GM19239 (cell line): Measurements from ENCODE around the gene SQSTM1.
A peak's percentile ranks its signal among the peaks of the same experiment; 100 is the strongest.
"Not testable (repeated sequence)": the region's sequence is repeated elsewhere in the genome, so short reads cannot be mapped to it uniquely, and the experiment has no call there.

ENCODE experiments used
- DNase-seq: peaks from one replicate; pipeline ENCODE4 v3.0.0; 2011; ENCODE audit warnings: low spot score; ENCODE audit not compliant: insufficient read length
- FAIRE-seq: peaks from 2 replicates; lab custom pipeline; 2011; peaks lifted over from hg19 to GRCh38; lab: Jason Lieb, UNC

SQSTM1 gene

DNA sequence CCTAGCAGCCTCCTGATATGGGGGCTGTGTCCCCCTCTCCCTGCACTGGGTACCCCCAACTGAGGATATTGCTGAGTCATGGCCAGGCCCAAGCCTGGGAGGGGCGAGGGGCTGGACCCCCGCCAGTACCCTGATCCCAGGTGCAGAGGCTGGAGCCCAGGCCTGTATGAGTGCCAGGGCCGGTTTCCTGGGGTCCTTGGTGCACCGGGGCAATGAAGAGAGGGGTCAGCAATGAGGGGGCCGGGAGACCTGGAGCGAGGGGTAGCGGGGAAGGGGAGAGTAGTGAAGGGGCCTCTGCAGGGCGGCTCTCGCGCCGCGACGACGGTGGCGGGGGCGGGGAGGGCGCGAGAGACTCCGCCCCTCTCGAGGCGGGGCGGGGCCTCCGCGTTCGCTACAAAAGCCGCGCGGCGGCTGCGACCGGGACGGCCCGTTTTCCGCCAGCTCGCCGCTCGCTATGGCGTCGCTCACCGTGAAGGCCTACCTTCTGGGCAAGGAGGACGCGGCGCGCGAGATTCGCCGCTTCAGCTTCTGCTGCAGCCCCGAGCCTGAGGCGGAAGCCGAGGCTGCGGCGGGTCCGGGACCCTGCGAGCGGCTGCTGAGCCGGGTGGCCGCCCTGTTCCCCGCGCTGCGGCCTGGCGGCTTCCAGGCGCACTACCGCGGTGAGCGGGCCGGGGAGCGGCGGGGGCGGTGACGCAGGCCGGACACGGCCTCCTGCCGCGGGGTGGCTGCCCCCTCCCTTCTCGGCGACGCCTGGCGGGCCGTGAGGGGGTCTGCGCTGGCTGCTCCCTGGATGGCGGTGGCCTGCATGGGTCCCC lies at the start of gene SQSTM1:
Gene SQSTM1 (plus strand): TSS at position 423 of the 815 bp plus-strand sequence. CDS start 32 bp downstream, at position 455.
- DNase-seq (peak; percentile 67), FAIRE-seq (peak; percentile 63)

- FAIRE-seq: no peak
- DNase-seq: no peak
These were observed 49.3 kb upstream of the SQSTM1 start for GRCh38 chr5:179771311-179771895.

DNA sequence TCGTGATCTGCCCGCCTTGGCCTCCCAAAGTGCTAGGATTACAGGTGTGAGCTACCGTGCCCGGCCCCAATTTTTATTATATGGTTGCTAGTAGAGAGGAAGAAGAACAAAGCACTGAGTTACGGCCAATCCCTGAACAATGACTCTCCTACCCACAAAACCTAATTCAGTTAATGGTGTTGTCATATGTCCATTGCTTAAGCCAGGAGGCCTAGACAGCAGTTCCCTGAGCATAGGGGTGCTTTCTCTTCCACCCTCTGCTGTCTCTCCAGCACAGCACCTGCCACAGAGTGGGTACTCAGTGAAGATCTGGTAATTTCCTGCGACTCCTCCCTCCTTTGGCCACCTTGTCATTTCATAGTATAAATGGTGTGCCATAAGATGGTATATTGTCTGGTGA lies 48.4 kb upstream of the SQSTM1 start:
- DNase-seq (no peak), FAIRE-seq (no peak)

DNA sequence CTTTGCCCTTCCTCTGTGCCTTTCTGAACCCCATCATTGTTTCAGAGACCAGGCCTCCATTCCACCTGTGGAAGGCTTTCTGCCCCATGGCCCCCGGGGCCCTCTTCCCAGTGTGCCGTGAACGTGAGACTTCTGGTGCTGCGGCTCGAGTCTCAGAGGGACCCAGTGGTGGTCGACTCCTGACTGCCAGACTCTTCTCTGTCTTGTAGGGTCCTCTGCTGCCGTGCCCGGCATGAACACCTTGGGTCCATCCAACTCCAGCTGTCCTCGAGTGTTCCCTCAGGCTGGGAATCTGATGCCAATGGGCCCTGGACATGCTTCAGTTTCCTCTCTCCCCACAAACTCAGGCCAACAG lies 47.0 kb upstream of the SQSTM1 start:
- no peak for DNase-seq
- FAIRE-seq: no peak

- DNase-seq: no peak
- FAIRE-seq: no peak
These were observed 46.3 kb upstream of the SQSTM1 start for GRCh38 chr5:179774442-179774841.

GRCh38 chr5:179776411-179776938 lies 44.2 kb upstream of the SQSTM1 start:
- FAIRE-seq (no peak), DNase-seq (no peak)

GRCh38 chr5:179777456-179777855 lies 43.2 kb upstream of the SQSTM1 start:
- FAIRE-seq (no peak), DNase-seq (no peak)

- DNase-seq: no peak
- no peak for FAIRE-seq
These were observed 42.8 kb upstream of the SQSTM1 start for GRCh38 chr5:179777909-179778308.

GRCh38 chr5:179778591-179778990 lies 42.1 kb upstream of the SQSTM1 start:
- DNase-seq (no peak), FAIRE-seq (no peak)

DNA sequence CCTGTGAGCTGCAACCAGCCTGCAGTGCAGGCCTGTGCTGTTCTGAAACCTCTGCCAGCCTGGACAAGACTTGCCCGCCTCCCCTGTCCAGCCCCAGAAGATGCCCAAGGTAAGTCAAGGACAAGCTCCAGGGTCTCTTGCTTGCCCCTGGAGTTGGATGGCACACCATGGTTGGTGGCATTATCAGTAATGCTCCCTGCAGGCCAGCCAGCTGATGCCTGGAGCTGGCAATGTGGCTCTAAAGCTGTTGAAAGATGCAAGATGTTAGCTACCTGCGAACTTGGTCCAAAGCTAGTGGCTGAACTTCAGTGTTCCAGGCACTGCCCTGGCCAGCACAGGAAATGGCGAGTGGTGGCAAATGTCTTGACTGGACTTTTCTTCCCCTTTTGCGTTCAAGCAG lies 40.9 kb upstream of the SQSTM1 start:
- DNase-seq: no peak
- FAIRE-seq: no peak

GRCh38 chr5:179780362-179780761 lies 40.3 kb upstream of the SQSTM1 start:
- DNase-seq (no peak), FAIRE-seq (no peak)

DNA sequence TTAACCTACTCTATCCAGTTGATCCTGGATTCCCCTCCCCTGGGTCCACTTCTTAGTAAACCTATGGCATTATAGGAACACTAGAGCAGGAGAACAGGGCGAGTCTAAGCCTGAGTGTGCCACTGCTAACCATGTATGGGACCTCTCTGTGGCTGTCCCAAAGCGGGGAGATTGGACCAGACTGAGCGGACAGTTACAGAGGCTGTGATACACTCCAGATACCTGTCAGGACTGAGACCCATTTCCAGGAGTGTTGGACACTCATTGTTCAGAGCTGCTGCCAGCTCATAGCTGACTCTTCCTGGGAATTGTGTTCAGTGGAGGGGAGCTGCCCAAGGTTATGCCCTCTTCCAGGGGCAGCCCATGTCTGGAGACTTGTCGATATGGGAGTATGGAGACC lies 38.9 kb upstream of the SQSTM1 start:
- no peak for FAIRE-seq
- no peak for DNase-seq

DNA sequence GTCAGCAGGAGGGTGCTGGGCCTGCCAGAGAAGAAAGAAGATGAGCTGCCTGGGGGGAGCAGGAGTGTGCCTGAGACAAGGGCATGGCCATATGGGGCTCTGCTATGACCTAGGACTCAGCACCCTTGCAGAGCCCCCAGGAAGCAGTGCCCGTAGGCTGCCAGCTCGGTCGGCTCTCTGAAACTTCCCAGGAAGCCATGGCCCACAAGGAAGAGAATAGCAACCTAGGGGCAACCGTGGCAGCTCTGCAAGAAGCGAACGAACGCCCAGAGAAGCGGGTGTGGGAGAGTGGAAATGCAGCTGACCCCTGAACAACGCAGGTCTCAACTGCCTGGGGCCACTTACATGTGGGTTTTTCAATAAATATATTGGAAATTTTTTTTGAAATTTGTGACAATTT lies 37.6 kb upstream of the SQSTM1 start:
- no peak for FAIRE-seq

DNA sequence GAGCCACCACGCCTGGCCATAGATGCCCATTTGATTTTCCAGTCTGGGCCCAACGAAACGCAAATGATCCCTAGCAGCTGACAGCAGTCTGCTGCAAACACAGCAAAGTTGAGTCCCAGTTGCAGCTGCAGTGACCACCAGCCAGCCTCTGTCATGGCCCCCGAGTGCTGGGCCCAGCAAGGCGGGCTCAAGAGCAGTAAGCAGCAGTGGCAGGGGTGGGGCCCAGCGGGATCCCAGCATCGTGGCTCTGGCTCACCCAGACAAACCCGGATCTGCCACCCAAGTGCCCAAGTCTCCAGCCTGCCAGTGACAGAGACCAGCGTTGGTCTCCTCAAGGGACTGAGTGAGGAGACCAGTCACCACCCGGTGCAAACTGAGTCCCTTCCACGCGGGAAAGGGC lies 33.8 kb upstream of the SQSTM1 start:
- no peak for DNase-seq
- FAIRE-seq: no peak

More for the DNA sequence above, 37.6 kb upstream of the SQSTM1 start:
- DNase-seq: no peak

DNA sequence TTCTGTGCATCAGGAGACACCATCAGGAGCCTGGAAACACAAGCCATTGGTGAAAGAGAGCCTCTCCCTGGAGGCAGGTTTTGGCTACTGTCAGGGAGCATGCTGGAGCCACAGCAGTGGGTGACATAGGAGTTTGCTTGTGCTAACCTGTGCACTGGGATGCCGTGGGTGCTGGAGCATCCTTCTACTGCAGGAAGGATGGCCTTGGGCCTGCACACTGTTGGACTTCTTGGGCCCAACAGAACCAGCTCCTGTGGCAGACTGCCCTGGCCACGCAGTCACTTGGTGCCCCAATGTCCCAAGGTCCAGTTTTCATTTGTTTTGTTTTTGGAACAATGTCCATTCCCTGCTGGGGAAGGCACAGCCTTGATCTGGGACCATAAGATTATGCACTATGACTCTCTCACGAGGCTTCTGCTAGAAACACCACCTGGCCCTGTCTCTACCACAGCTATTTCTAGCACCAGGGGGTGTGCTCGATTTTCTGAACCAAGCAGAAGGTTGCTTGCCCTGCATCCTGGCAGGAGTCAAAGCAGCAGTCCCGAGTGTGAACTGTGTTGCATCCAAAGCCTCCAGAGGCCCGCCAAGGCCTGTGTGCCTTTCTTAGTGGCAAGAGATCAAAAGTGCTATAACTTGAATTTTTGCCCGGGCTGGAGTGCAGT lies 32.4 kb upstream of the SQSTM1 start:
- DNase-seq (no peak), FAIRE-seq (no peak)

DNA sequence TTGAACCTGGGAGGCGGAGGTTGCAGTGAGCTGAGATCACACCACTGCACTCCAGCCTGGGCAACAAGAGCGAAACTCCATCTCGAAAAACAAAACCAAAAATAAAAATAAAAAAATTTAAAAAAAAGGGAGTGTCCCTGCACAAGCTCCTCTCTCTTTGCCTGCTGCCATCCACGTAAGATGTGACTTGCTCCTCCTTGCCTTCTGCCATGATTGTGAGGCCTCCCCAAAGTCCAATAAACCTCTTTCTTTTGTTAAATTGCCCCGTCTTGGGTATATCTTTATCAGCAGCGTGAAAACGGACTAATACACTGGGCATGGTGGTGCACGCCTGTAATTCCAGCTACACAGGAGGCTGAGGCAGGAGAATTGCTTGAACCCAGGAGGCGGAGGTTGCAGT lies 31.4 kb upstream of the SQSTM1 start:
- DNase-seq, FAIRE-seq: not testable (repeated sequence)

DNA sequence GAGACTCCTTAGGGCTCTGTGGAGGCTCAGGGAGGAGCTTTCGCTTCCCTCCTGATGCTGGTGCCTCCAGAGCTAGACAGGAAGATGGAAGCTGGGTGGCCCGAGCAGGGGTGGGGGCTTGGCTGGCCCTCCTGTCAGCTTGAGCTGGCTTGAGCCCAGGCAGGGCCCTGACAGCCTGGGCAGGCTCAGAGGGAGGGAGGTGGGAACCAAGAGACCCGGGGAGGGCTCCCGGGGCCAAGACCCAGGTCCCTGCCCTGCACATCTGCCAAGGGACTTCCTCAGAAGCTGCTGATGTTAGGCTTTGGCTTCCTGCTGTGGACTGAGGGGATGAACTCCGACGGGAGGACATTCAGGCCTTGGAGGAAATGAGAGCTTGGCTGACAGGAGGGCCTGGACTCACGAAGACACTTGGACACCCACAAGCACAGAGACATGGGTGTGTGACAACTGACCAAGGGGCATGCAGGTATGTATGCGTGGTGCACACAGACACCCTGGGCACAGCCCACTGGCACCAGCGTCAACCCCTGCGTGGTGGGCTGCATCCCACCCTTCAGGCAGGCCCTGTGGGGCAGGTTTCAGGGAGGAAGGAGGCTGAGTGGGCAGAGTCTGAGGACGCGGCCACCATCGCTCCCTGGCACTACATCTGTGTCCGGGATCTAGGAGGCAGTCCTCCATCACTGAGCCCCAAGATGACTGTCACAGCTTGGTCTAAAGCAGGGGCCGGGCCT lies 28.7 kb upstream of the SQSTM1 start:
- FAIRE-seq (no peak), DNase-seq (no peak)

DNA sequence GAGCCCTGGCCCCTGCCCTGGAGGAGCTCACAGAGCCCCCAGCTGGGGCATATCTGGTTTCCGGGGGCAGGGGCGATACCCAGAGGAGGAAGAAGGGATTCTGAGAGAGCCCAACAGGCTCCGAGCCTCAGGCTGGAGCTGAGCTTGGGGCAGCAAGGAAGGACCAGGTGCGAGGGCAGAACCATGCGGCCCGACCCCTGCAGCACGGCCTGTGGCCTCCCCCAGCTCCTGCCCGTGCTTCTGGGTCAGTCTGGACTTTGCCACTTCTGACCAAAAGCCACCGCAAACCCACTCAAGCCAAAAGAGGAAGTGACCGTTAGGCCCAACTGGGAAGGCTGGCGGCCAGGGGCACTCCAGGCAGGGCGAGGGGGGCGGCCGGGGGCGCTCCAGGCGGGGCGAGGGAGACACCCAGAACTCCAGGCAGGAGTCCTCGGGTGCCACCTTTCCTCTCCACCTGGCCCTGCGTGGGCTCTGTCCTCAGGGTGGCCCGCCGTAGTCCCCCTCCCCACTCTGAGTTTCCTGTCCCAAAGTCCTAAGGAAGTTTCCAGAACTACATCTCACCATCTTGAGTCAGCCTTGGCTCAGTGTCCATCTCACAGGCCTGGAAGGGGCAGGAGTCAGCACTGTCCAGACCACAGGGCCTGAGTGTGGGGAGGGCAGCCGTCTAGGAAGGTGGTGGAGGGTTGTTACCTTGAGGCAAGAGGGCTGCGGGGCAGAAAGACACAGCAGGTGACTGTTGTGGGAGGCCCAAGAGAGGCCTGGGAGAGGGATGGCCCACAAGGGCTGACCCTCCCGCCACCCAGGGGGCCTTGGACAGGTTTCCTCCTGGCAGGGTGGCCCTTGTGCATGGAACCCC lies 27.9 kb upstream of the SQSTM1 start:
- no peak for FAIRE-seq
- no peak for DNase-seq

DNA sequence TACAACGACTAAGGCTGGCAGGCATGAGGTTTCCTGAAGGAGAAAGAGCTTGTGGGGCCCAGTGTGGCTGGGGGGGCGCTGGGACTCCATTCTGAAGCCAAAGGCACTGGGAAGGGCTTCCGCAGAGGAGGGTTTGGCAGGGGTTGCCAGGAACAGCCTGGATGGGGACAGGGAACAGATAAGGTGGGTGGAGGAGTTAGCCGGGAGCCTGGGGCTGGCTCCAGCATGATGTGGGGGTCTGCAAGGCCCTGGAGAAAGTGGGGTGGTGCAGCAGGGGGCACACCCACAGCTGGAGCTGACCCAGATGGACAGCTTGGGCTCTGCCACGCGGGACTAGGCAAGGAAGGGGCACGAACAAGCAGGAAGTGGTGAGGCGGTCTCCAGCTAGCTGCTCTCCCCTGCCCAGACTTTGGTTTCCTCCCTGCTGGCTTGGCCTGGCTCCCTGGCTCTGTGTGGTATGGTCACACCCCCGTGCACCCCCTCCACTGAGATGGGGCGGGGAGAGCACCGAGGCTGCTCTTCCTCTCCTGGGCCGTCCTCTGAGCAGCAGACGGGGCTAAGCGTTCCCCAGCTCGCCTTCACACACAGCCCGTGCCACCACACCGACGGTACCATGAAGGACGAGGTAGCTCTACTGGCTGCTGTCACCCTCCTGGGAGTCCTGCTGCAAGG lies 27.1 kb upstream of the SQSTM1 start, which contains the start of gene LTC4S:
Gene LTC4S (plus strand): TSS at position 519 of the 672 bp plus-strand sequence. CDS start 95 bp downstream, at position 614.
- DNase-seq (no peak), FAIRE-seq (peak; percentile 74)
